GM08714 (cell line): ENCODE data around the gene CDK12.

ENCODE experiments used
- H3K4me3 ChIP-seq: fragments of 200-500 bp; sonication (Bioruptor generic); 2 replicates; pipeline ENCODE4 v1.5.1; 2014; ENCODE audit warnings: mild to moderate bottlenecking, low read length, inconsistent platforms
- ZNF274 ChIP-seq: IDR thresholded peaks from 2 replicates; pipeline ENCODE4 v1.6.1; 2012; ENCODE audit warnings: mild to moderate bottlenecking, low read depth, low read length

CDK12 gene

GRCh38 chr17:39579318-39580081, 118.2 kb downstream of the CDK12 start:
- no peak overlapping the region for H3K4me3 ChIP-seq
- TF ChIP-seq ZNF274, result no peak

- H3K4me3 ChIP-seq, result no peak overlapping the region
- TF ChIP-seq ZNF274, result no peak
Observed at GRCh38 chr17:39580082-39580468, 118.8 kb downstream of the CDK12 start.

GRCh38 chr17:39581071-39581758, 119.9 kb downstream of the CDK12 start:
- H3K4me3 ChIP-seq, result no peak overlapping the region
- no peak for TF ChIP-seq ZNF274

GRCh38 chr17:39581759-39582085, 120.4 kb downstream of the CDK12 start:
- no peak for TF ChIP-seq ZNF274
- no peak overlapping the region for H3K4me3 ChIP-seq

GRCh38 chr17:39582658-39583057, 121.4 kb downstream of the CDK12 start:
- H3K4me3 ChIP-seq, result no peak overlapping the region
- no peak for TF ChIP-seq ZNF274
